Endothelial cell of umbilical vein (primary cell): ENCODE measurements around the gene PIK3CB. TPM values are rescaled to one million over a fixed set of nuclear protein-coding genes. Genes with fewer than 3 reads are reported as not detected.
"Not testable (repeated sequence)": the region's sequence is repeated elsewhere in the genome, so short reads cannot be mapped to it uniquely, and the experiment has no call there.

Source experiments
- BruUV-seq: library from RNA; stranded (reverse); fragments of 400-500 nt; replicated peaks from 2 replicates; lab custom pipeline; 2021; lab: Mats Ljungman, UMichigan
- CTCF ChIA-PET: fragments of 300-600, 350-600 bp; sonication (Branson Sonifier 250); formaldehyde crosslinking; loops from one replicate; lab custom pipeline; 2021; ENCODE audit warnings: antibody characterized with exemption, inconsistent platforms; lab: Charles Lee
- POLR2A ChIA-PET: fragments of 300-600, 350-600 bp; sonication (Branson Sonifier 250); formaldehyde crosslinking; loops from one replicate; lab custom pipeline; 2021; ENCODE audit warnings: antibody characterized with exemption, inconsistent platforms; lab: Charles Lee
- DNase-seq: peaks from one replicate; pipeline ENCODE4 v3.0.0-alpha.2; 2011; ENCODE audit warnings: low read depth, low spot score
- FAIRE-seq: peaks from 2 replicates; lab custom pipeline; 2011; peaks lifted over from hg19 to GRCh38; lab: Jason Lieb, UNC
- H2AFZ ChIP-seq: 2 replicates; pipeline ENCODE4 v1.6.0; 2012; ENCODE audit warnings: low read depth, low read length, control low read depth, inconsistent platforms
- H3K27ac ChIP-seq: 2 replicates; pipeline ENCODE4 v1.5.1; 2011; ENCODE audit warnings: low read depth, mild to moderate bottlenecking, control low read depth, low read length, moderate library complexity; ENCODE audit not compliant: insufficient read depth
- H3K27me3 ChIP-seq, 2 experiments: 2 replicates each; pipeline versions ENCODE4 v1.6.0 to v1.6.1; 2011; ENCODE audit warnings: low read length in 2 of 2, mixed read lengths in 1 of 2; ENCODE audit not compliant: control insufficient read depth in 2 of 2, insufficient read depth in 2 of 2
- H3K36me3 ChIP-seq, 2 experiments: 2 replicates in 1 of 2; 3 replicates in 1 of 2; pipeline ENCODE4 v1.5.1; 2011; ENCODE audit warnings: low read length in 2 of 2, mild to moderate bottlenecking in 1 of 2, moderate library complexity in 1 of 2; ENCODE audit not compliant: control insufficient read depth in 2 of 2, insufficient read depth in 2 of 2; ENCODE audit errors: extremely low read depth in 1 of 2
- H3K4me1 ChIP-seq: 3 replicates; pipeline ENCODE4 v1.5.1; 2011; ENCODE audit warnings: mild to moderate bottlenecking, low read length; ENCODE audit not compliant: control insufficient read depth, insufficient read depth; ENCODE audit errors: extremely low read depth
- H3K4me2 ChIP-seq: 2 replicates; pipeline ENCODE4 v1.6.1; 2011; ENCODE audit warnings: low read length, control low read depth, mixed read lengths; ENCODE audit not compliant: insufficient read depth
- H3K4me3 ChIP-seq, 3 experiments: fragments of 200-600 bp in 1 of 3; sonication (generic), shearing (Covaris generic) in 1 of 3; replicated peaks in 1 of 3; 2 replicates each; pipeline ENCODE4 v1.5.1; 2011 to 2016; ENCODE audit warnings: control low read depth in 3 of 3, low read length in 3 of 3, mild to moderate bottlenecking in 2 of 3, inconsistent platforms in 1 of 3, low read depth in 1 of 3, moderate library complexity in 1 of 3; ENCODE audit not compliant: insufficient read depth in 1 of 3
- H3K79me2 ChIP-seq: 2 replicates; pipeline ENCODE4 v1.6.0; 2012; ENCODE audit warnings: low read length, inconsistent platforms; ENCODE audit not compliant: control insufficient read depth, insufficient read depth
- H3K9ac ChIP-seq: replicated peaks from 2 replicates; pipeline ENCODE3; 2011; ENCODE audit warnings: low read length, control low read depth; ENCODE audit not compliant: insufficient read depth; ENCODE audit errors: extremely low read depth
- H3K9me1 ChIP-seq: replicated peaks from 3 replicates; pipeline ENCODE4 v1.6.0; 2011; ENCODE audit warnings: mild to moderate bottlenecking, low read length; ENCODE audit not compliant: control insufficient read depth, insufficient read depth; ENCODE audit errors: extremely low read depth
- H3K9me3 ChIP-seq: replicated peaks from 2 replicates; pipeline ENCODE4 v1.5.1; 2012; ENCODE audit warnings: low read length, inconsistent platforms; ENCODE audit not compliant: control insufficient read depth, insufficient read depth
- H4K20me1 ChIP-seq: replicated peaks from 2 replicates; pipeline ENCODE3; 2011; ENCODE audit warnings: mild to moderate bottlenecking, low read length; ENCODE audit not compliant: control insufficient read depth, insufficient read depth; ENCODE audit errors: extremely low read depth
- GATA2 ChIP-seq: IDR thresholded peaks from 2 replicates; pipeline ENCODE4 v1.7.0; 2011; ENCODE audit warnings: low read depth, mild to moderate bottlenecking, moderate library complexity, mixed read lengths, low read length; ENCODE audit not compliant: insufficient read length, insufficient read depth
- JUN ChIP-seq: IDR thresholded peaks from 2 replicates; pipeline ENCODE4 v1.6.1; 2011; ENCODE audit warnings: borderline replicate concordance, low read depth; ENCODE audit not compliant: insufficient read length, insufficient read depth
- MAX ChIP-seq: IDR thresholded peaks from 2 replicates; pipeline ENCODE4 v1.6.1; 2011; ENCODE audit not compliant: insufficient read depth, insufficient read length
- POLR2A ChIP-seq: IDR thresholded peaks from 2 replicates; pipeline ENCODE4 v1.6.1; 2012; ENCODE audit warnings: low read depth, mild to moderate bottlenecking, control low read depth, low read length
- dilution Hi-C: fragments of 300-500 bp; cut with MboI; formaldehyde crosslinking; loops from one replicate; pipeline ENCODE4 v1.15.0; 2019; ENCODE audit warnings: low sequenced_read_pairs; ENCODE audit not compliant: extremely low pct_ligation_motif_present
- intact Hi-C: fragments of 100-400 bp; cut with micrococcal nuclease; formaldehyde crosslinking; loops from one replicate; pipeline ENCODE4 v1.10.0; 2022
- polyA plus RNA-seq, 4 experiments: library from polyadenylated mRNA; depleted of rRNA in 3 of 4; stranded (reverse) in 3 of 4; unstranded in 1 of 4; fragments of >200 nt; gene quantifications; 2 replicates each; pipeline versions ENCODE4 v1.2.1 to v1.2.3, GENCODE V29; 2011 to 2012; ENCODE audit warnings: missing spikeins in 1 of 4
- total RNA-seq: library from RNA; stranded (reverse); gene quantifications from 2 replicates; pipeline ENCODE4 v1.2.3, GENCODE V29; 2021
- TF ChIP-seq, protein P1 (sequence below), 2 donors: IDR thresholded peaks; 1 replicate in 1 of 2; 2 replicates in 1 of 2; pipeline ENCODE4 v1.5.1; 2011; ENCODE audit warnings: low read length in 2 of 2, mild to moderate bottlenecking in 2 of 2, moderate library complexity in 2 of 2, control low read depth in 1 of 2, inconsistent platforms in 1 of 2, low read depth in 1 of 2; ENCODE audit not compliant: insufficient read depth in 1 of 2; ENCODE audit errors: extremely low read depth in 1 of 2

Gene PIK3CB
- total and polyA plus RNA-seq, 2 donors (not counting 3 experiments of a cell fraction or from before 2014, with no cell fraction given): 9.0 to 29.8 TPM

- no peak overlapping the region for H2AFZ ChIP-seq
- H3K27me3 ChIP-seq: no peaks in the 10 kb centered on the region
- FAIRE-seq (no peak), DNase-seq (no peak)
- no peaks in the 10 kb centered on the region for H3K9me1 ChIP-seq
- H3K4me2 ChIP-seq: no peak overlapping the region
- dilution Hi-C loops (no loop called here), intact Hi-C loops (no loop called here)
- H3K27ac ChIP-seq: no peak overlapping the region
- H3K4me3 ChIP-seq: no peak overlapping the region
- BruUV-seq: no TSS peak
- no peak overlapping the region for H3K9ac ChIP-seq
- no peaks in the 10 kb centered on the region for H3K36me3 ChIP-seq
- TF ChIP-seq JUN: no peak
- no peak for TF ChIP-seq GATA2
- TF ChIP-seq, protein P1, sequence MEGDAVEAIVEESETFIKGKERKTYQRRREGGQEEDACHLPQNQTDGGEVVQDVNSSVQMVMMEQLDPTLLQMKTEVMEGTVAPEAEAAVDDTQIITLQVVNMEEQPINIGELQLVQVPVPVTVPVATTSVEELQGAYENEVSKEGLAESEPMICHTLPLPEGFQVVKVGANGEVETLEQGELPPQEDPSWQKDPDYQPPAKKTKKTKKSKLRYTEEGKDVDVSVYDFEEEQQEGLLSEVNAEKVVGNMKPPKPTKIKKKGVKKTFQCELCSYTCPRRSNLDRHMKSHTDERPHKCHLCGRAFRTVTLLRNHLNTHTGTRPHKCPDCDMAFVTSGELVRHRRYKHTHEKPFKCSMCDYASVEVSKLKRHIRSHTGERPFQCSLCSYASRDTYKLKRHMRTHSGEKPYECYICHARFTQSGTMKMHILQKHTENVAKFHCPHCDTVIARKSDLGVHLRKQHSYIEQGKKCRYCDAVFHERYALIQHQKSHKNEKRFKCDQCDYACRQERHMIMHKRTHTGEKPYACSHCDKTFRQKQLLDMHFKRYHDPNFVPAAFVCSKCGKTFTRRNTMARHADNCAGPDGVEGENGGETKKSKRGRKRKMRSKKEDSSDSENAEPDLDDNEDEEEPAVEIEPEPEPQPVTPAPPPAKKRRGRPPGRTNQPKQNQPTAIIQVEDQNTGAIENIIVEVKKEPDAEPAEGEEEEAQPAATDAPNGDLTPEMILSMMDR (IDR thresholded peaks at IDR 0.05; ENCODE audit: extremely low read depth in 1 of 2, insufficient read depth in 1 of 2, low read depth in 1 of 2, low read length in 2 of 2): no peak
- no peak for TF ChIP-seq POLR2A
- TF ChIP-seq MAX: no peak
- ChIA-PET POLR2A (interaction anchor here (0.7 kb wide), 1 partner anchor 131 kb away, joined by 3 read pairs; no protein-coding TSS in a partner anchor), CTCF (interaction anchor here (0.6 to 2.7 kb wide), 3 partner anchors 11 to 144 kb away, joined by 3 to 14 read pairs (median 8); no protein-coding TSS in a partner anchor)
- no peaks in the 10 kb centered on the region for H3K9me3 ChIP-seq
- peaks cover 4% of the 10 kb centered on the region for H3K4me1 ChIP-seq
- H4K20me1 ChIP-seq: no peaks in the 10 kb centered on the region
- H3K79me2 ChIP-seq: no peaks in the 10 kb centered on the region
These were observed 7.9 kb upstream of the PIK3CB start for GRCh38 chr3:138842483-138843188.

DNA sequence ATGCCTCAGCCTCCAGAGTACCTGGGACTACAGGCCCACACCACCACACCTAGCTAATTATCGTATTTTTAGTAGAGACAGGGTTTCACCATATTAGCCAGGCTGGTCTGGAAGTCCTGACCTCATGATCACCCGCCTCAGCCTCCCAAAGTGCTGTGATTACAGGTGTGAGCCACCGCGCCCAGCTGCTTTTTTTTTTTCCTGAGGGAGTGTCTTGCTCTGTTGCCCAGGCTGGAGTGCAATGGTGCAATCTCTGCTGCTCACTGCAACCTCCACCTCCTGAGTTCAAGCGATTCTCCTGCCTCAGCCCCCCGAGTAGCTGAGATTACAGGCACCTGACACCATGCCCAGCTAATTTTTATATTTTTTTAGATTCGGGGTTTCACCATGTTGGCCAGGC lies 3.7 kb upstream of the PIK3CB start:
- CTCF ChIA-PET: interaction anchor here (1.1 to 1.2 kb wide), 2 partner anchors 85 to 139 kb away, joined by 3 read pairs; no protein-coding TSS in a partner anchor
- POLR2A ChIA-PET, H2AFZ ChIP-seq, BruUV-seq, FAIRE-seq, H3K4me2 ChIP-seq, DNase-seq, H3K9me1 ChIP-seq, H3K9ac ChIP-seq, intact Hi-C loops, H3K36me3 ChIP-seq, H3K27me3 ChIP-seq, dilution Hi-C loops, H4K20me1 ChIP-seq, H3K27ac ChIP-seq, H3K4me3 ChIP-seq, H3K9me3 ChIP-seq: not testable (repeated sequence)
- peaks cover 13% of the 10 kb centered on the region for H3K4me1 ChIP-seq
- peaks cover 10% of the 10 kb centered on the region for H3K79me2 ChIP-seq

DNA sequence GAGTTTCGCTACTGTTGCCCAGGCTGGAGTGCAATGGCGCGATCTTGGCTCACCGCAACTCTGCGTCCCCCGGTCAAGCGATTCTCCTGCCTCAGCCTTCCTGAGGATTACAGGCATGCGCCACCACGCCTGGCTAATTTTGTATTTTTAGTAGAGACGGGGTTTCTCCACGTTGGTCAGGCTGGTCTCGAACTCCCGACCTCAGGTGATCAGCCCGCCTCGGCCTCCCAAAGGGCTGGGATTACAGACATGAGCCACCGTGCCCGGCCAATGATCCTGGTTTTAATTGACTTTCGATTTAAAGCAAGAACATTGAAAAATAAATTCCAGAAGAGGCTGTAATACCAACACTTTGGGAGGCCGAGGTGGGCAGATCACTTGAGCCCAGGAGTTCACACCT lies 1.1 kb upstream of the PIK3CB start:
- H3K27ac ChIP-seq, H3K9ac ChIP-seq, H3K9me1 ChIP-seq, H3K9me3 ChIP-seq, H3K4me2 ChIP-seq, H2AFZ ChIP-seq, H3K4me3 ChIP-seq, dilution Hi-C loops, POLR2A ChIA-PET, H3K27me3 ChIP-seq, DNase-seq, BruUV-seq, H4K20me1 ChIP-seq, H3K36me3 ChIP-seq: not testable (repeated sequence)
- FAIRE-seq: peak; percentile 54
- CTCF ChIA-PET: interaction anchor here (0.7 to 3.1 kb wide), 2 partner anchors 80 to 141 kb away, joined by 3 to 34 read pairs; no protein-coding TSS in a partner anchor
- intact Hi-C loops: loop anchor here (1.0 to 2.0 kb wide), 2 partner anchors 39 to 62 kb away; no protein-coding TSS in a partner anchor
- Histone ChIP-seq H3K79me2 (peaks cover 30% of the 10 kb centered on the region), H3K4me1 (peaks cover 16% of the 10 kb centered on the region)
